Measurements from ENCODE around the gene RABEP1.
"Not testable (repeated sequence)": the region's sequence is repeated elsewhere in the genome, so short reads cannot be mapped to it uniquely, and the experiment has no call there.

RABEP1 gene

DNA sequence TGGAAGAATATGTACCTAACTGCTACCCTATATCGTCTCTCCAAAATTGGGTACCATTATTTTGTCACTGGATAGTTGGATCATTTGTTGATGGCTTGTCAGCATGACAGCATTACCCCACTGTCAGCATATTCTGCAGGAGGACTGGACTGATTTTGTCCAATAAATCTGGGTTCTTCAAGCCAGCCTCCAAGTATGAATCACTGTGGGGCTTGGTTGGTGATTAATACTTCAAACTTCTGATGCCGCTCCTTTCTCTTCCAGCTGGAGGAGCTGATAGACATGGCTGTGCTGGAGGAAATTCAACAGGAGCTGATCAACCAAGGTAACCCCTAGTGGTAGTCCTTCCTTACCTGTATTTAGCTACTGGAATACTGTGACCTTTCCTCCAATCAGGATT lies 140.4 kb downstream of the RABEP1 start:
- DNase-seq (ENCODE audit: low spot score): no peak

- DNase-seq (ENCODE audit: low spot score): no peak
Measured at GRCh38 chr17:5424909-5425308, 142.8 kb downstream of the RABEP1 start.

- DNase-seq (ENCODE audit: low spot score): no peak
Measured at GRCh38 chr17:5425826-5426225, 143.7 kb downstream of the RABEP1 start.

- no peak for DNase-seq (ENCODE audit: low spot score)
Measured at GRCh38 chr17:5429191-5429887, 147.3 kb downstream of the RABEP1 start.

GRCh38 chr17:5430413-5430999 lies 148.4 kb downstream of the RABEP1 start:
- DNase-seq (ENCODE audit: low spot score): no peak

DNA sequence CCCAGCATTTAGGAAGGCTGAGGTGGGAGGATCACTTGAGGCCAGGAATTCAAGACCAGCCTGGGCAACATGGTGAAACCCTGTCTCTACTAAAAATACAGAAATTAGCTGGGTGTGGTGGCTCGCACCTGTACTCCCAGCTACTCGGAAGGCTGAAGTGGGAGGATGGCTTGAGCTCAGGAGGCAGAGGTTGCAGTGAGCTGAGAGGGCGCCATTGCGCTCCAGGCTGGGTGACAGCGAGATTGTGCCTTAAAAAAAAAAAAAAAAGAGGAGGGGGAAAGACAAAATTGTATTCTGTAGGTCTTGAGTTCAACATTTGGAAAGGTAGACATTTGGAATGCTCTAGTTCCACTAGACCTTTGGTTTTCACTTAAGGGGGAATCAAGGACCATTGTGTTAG lies 149.2 kb downstream of the RABEP1 start:
- not testable (repeated sequence) for DNase-seq (ENCODE audit: low spot score)

DNA sequence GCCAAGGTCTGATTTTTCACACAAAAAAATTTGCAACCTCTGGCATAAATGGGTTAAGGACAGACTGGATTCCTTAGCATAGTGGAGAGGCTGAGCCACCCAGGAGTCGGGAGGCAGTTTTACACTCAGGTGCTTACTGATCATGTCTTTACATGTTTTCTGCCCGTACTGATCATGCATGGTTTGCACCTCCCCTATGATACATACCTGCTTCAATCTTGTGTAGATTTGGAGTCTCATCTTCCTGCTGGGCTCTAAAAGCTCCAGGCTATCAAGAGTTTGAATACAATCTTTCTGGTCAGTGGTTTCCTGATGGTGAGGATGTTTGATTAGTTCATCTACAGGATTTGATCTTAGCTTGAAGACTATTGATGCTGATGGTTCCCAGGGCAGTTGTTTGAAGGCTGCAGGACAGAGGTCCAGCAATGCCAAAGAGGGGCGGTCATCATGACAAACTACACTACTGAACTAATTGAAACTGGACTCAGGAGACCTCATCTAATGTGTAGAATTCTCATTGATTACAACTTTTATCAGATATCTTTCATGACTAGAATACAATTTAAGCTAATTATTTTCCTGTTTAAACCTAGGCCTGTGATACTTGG lies 150.0 kb downstream of the RABEP1 start:
- no peak for DNase-seq (ENCODE audit: low spot score)

GRCh38 chr17:5434984-5435383 lies 152.9 kb downstream of the RABEP1 start:
- no peak for DNase-seq (ENCODE audit: low spot score)

All from HuH-7 (cell line).